OCI-LY1 (cell line): ENCODE measurements around the gene CACNA2D1.

Experiments used
- H2AFZ ChIP-seq: fragments of 200-600 bp; sonication (generic), shearing (Covaris generic); 2 replicates; pipeline ENCODE4 v1.6.0; 2014; ENCODE audit warnings: antibody characterized with exemption, mild to moderate bottlenecking, low read length
- H3F3A ChIP-seq: fragments of 200-600 bp; sonication (generic), shearing (Covaris generic); 2 replicates; pipeline ENCODE4 v1.6.0; 2014; ENCODE audit warnings: mild to moderate bottlenecking, antibody characterized with exemption, low read length, moderate library complexity; ENCODE audit not compliant: insufficient read depth
- H3K27ac ChIP-seq: fragments of 200-600 bp; sonication (generic); 2 replicates; pipeline ENCODE4 v1.5.1; 2014; ENCODE audit warnings: low read length, mixed run types, mild to moderate bottlenecking, low read depth; ENCODE audit not compliant: poor library complexity, severe bottlenecking
- H3K27me3 ChIP-seq: fragments of 200-600 bp; sonication (generic); 2 replicates; pipeline ENCODE4 v1.6.0; 2014; ENCODE audit warnings: antibody characterized with exemption, mild to moderate bottlenecking, low read length, moderate library complexity; ENCODE audit not compliant: insufficient read depth
- H3K36me3 ChIP-seq: fragments of 200-600 bp; sonication (generic); 2 replicates; pipeline ENCODE4 v1.6.1; 2014; ENCODE audit warnings: mild to moderate bottlenecking, antibody characterized with exemption, low read length, moderate library complexity, mixed read lengths; ENCODE audit not compliant: insufficient read depth
- H3K4me1 ChIP-seq: fragments of 200-600 bp; sonication (generic); 2 replicates; pipeline ENCODE4 v1.5.1; 2014; ENCODE audit warnings: mild to moderate bottlenecking, low read length, moderate library complexity; ENCODE audit not compliant: insufficient read depth, severe bottlenecking
- H3K4me2 ChIP-seq: fragments of 200-600 bp; sonication (generic), shearing (Covaris generic); 2 replicates; pipeline ENCODE4 v1.6.1; 2014; ENCODE audit warnings: low read length
- H3K4me3 ChIP-seq: fragments of 200-600 bp; sonication (generic); 2 replicates; pipeline ENCODE4 v1.5.1; 2014; ENCODE audit warnings: low read length, low read depth, mild to moderate bottlenecking, mixed read lengths; ENCODE audit not compliant: poor library complexity, severe bottlenecking
- H3K79me2 ChIP-seq: fragments of 200-600 bp; shearing (Covaris generic); 2 replicates; pipeline ENCODE4 v1.6.1; 2016; ENCODE audit warnings: mixed run types, low read length, mixed read lengths; ENCODE audit not compliant: insufficient read depth
- H3K9ac ChIP-seq: fragments of 200-600 bp; sonication (generic), shearing (Covaris generic); 2 replicates; pipeline ENCODE4 v1.6.1; 2014; ENCODE audit warnings: mild to moderate bottlenecking, low read length, mixed read lengths
- H3K9me2 ChIP-seq: fragments of 200-600 bp; sonication (generic), shearing (Covaris generic); 2 replicates; pipeline ENCODE4 v1.6.1; 2014; ENCODE audit warnings: low read depth, mild to moderate bottlenecking, low read length, mixed read lengths
- H3K9me3 ChIP-seq: fragments of 200-600 bp; shearing (Covaris generic); 2 replicates; pipeline ENCODE4 v1.6.1; 2014; ENCODE audit warnings: low read length, mixed read lengths
- H4K20me1 ChIP-seq: fragments of 200-600 bp; sonication (generic), shearing (Covaris generic); 2 replicates; pipeline ENCODE4 v1.6.0; 2016; ENCODE audit warnings: mild to moderate bottlenecking, low read length; ENCODE audit not compliant: insufficient read depth
- EZH2 ChIP-seq: fragments of 200-600 bp; sonication (generic), shearing (Covaris generic); IDR thresholded peaks from 2 replicates; pipeline ENCODE4 v1.8.0; 2017; ENCODE audit warnings: borderline replicate concordance, mixed run types, mild to moderate bottlenecking, antibody characterized with exemption, low read length, moderate library complexity, mixed read lengths
- TF ChIP-seq, protein P1 (sequence below): fragments of 200-600 bp; sonication (generic), shearing (Covaris generic); IDR thresholded peaks from 2 replicates; pipeline ENCODE4 v1.5.1; 2017; ENCODE audit warnings: mild to moderate bottlenecking, antibody characterized with exemption, low read length, moderate library complexity, mixed read lengths

CACNA2D1 gene

DNA sequence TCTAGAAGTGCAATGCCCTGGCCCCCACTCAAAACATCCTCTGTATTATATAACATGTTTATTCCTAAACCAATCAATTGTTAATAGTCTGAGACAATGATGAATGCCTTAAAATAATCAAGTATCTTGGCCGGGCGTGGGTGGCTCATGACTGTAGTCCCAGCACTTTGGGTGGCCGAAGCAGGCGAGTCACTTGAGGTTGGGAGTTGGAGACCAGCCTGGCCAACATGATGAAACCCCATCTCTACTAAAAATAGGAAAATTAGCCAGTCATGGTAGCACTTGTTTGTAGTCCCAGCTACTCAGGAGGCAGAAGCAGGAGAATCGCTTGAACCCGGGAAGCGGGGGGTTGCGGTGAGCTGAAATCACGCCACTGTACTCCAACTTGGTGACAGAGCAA, 29.4 kb upstream of the CACNA2D1 start:
- H4K20me1 ChIP-seq, result no peaks in the 10 kb centered on the region
- TF ChIP-seq, protein P1, sequence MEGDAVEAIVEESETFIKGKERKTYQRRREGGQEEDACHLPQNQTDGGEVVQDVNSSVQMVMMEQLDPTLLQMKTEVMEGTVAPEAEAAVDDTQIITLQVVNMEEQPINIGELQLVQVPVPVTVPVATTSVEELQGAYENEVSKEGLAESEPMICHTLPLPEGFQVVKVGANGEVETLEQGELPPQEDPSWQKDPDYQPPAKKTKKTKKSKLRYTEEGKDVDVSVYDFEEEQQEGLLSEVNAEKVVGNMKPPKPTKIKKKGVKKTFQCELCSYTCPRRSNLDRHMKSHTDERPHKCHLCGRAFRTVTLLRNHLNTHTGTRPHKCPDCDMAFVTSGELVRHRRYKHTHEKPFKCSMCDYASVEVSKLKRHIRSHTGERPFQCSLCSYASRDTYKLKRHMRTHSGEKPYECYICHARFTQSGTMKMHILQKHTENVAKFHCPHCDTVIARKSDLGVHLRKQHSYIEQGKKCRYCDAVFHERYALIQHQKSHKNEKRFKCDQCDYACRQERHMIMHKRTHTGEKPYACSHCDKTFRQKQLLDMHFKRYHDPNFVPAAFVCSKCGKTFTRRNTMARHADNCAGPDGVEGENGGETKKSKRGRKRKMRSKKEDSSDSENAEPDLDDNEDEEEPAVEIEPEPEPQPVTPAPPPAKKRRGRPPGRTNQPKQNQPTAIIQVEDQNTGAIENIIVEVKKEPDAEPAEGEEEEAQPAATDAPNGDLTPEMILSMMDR, result no peak
- no peak for TF ChIP-seq EZH2
- H3K9me3 ChIP-seq, result no peaks in the 10 kb centered on the region
- H3K79me2 ChIP-seq, result no peaks in the 10 kb centered on the region
- H3K4me3 ChIP-seq, result no peak overlapping the region
- H3K27me3 ChIP-seq, result no peaks in the 10 kb centered on the region
- H3K9ac ChIP-seq, result no peak overlapping the region
- H3F3A ChIP-seq, result no peaks in the 10 kb centered on the region
- no peak overlapping the region for H2AFZ ChIP-seq
- H3K9me2 ChIP-seq, result no peaks in the 10 kb centered on the region
- no peak overlapping the region for H3K27ac ChIP-seq
- H3K36me3 ChIP-seq, result no peaks in the 10 kb centered on the region
- no peaks in the 10 kb centered on the region for H3K4me1 ChIP-seq
- no peak overlapping the region for H3K4me2 ChIP-seq

DNA sequence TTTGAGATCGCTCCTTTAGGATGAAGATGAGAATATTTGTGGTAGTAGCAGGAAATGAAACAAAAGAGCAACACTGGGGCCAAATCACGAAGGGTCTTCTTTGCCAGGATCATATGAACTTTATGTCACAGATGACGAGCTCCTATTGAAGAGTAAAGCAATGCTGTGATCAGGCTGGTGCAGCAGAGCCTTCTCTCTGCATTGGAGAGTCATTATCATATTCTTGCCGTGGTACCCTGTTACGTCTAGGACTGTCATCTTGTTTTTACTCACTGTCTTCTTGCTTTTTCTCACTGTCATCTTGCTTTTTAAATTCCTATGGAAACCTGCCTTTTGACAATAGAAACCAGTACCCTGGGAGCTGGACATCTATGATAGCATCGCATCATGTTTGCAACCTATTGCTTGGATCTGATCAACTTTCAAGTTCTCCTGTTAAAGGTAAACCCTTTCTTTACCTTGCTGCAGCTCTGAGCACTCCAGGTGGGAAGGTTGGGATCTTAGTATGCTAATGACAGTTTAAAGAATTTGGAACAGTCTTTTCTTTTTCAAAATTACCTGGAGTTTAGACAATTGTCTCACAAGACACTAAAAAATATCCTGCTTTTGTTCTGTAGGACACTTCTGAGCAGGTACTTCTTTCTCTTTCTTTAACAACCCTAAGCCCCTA, 27.9 kb upstream of the CACNA2D1 start:
- no peaks in the 10 kb centered on the region for H3K79me2 ChIP-seq
- H3K4me2 ChIP-seq, result no peak overlapping the region

DNA sequence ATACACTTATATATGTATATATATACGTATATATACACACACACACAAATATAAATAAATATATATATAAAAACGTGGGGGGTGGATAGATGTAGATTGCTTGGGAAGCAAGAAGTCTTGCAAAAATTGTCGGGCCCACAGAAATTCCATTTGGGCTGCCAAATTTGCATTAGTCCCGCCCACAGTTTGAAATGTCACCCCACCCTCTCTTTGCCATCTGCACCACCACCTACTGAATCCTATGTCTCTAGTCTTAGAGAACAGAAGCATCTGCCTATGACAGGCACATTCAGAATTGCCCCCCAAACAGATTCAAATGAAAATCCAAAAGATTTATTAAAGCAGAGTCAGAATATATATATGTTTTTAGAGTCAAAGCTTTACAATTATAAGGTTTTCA, 25.6 kb upstream of the CACNA2D1 start:
- TF ChIP-seq, protein P1, result no peak
- no peak for TF ChIP-seq EZH2
- Histone ChIP-seq H3K27me3 (no peaks in the 10 kb centered on the region), H3K9me3 (no peaks in the 10 kb centered on the region), H4K20me1 (no peaks in the 10 kb centered on the region), H2AFZ (no peak overlapping the region), H3F3A (no peaks in the 10 kb centered on the region), H3K27ac (no peak overlapping the region), H3K4me1 (no peaks in the 10 kb centered on the region), H3K4me2 (no peak overlapping the region), H3K9ac (no peak overlapping the region), H3K36me3 (no peaks in the 10 kb centered on the region), H3K79me2 (no peaks in the 10 kb centered on the region), H3K9me2 (no peaks in the 10 kb centered on the region), H3K4me3 (no peak overlapping the region)

More for the DNA sequence above, 27.9 kb upstream of the CACNA2D1 start:
- Histone ChIP-seq H3K36me3 (no peaks in the 10 kb centered on the region), H2AFZ (no peak overlapping the region), H3F3A (no peaks in the 10 kb centered on the region), H3K27ac (no peak overlapping the region), H3K9me3 (no peaks in the 10 kb centered on the region), H3K4me3 (no peak overlapping the region), H3K9ac (no peak overlapping the region), H4K20me1 (no peaks in the 10 kb centered on the region), H3K4me1 (no peaks in the 10 kb centered on the region), H3K27me3 (no peaks in the 10 kb centered on the region), H3K9me2 (no peaks in the 10 kb centered on the region)
- TF ChIP-seq, protein P1, result no peak
- no peak for TF ChIP-seq EZH2
